ENCODE measurements around the gene SFXN5.

The SFXN5 gene

GRCh38 chr2:72937356-72937669, 134.2 kb downstream of the SFXN5 start:
- no peaks in the 10 kb centered on the region for H3K4me1 ChIP-seq (ENCODE audit: insufficient read depth, poor library complexity, severe bottlenecking)
- no peaks in the 10 kb centered on the region for H3K9me3 ChIP-seq (ENCODE audit: severe bottlenecking)
- peak; percentile 13; the same call in 2 of the 3 replicates for ATAC-seq (ENCODE audit: low read depth)
- no peaks in the 10 kb centered on the region for H3K36me3 ChIP-seq (ENCODE audit: low read depth)
- no peak for DNase-seq (ENCODE audit: low spot score)
- no peak for TF ChIP-seq CTCF (IDR thresholded peaks at IDR 0.05; ENCODE audit: poor library complexity, severe bottlenecking)
- no peaks in the 10 kb centered on the region for H3K27me3 ChIP-seq (ENCODE audit: insufficient read depth, poor library complexity, severe bottlenecking)
- H3K27ac ChIP-seq (ENCODE audit: poor library complexity, severe bottlenecking): no peak overlapping the region
- no peak overlapping the region for H3K4me3 ChIP-seq (ENCODE audit: severe bottlenecking)

GRCh38 chr2:72936660-72937355, 134.7 kb downstream of the SFXN5 start:
- Histone ChIP-seq H3K9me3 (ENCODE audit: severe bottlenecking) (no peaks in the 10 kb centered on the region), H3K27me3 (ENCODE audit: insufficient read depth, poor library complexity, severe bottlenecking) (no peaks in the 10 kb centered on the region), H3K27ac (ENCODE audit: poor library complexity, severe bottlenecking) (no peak overlapping the region), H3K4me3 (ENCODE audit: severe bottlenecking) (no peak overlapping the region), H3K4me1 (ENCODE audit: insufficient read depth, poor library complexity, severe bottlenecking) (no peaks in the 10 kb centered on the region), H3K36me3 (ENCODE audit: low read depth) (no peaks in the 10 kb centered on the region)
- no peak for ATAC-seq (ENCODE audit: low read depth)
- no peak for DNase-seq (ENCODE audit: low spot score)
- no peak for TF ChIP-seq CTCF (IDR thresholded peaks at IDR 0.05; ENCODE audit: poor library complexity, severe bottlenecking)

- ATAC-seq (ENCODE audit: low read depth): no peak
- Histone ChIP-seq H3K27me3 (ENCODE audit: insufficient read depth, poor library complexity, severe bottlenecking) (no peaks in the 10 kb centered on the region), H3K4me3 (ENCODE audit: severe bottlenecking) (no peak overlapping the region), H3K9me3 (ENCODE audit: severe bottlenecking) (no peaks in the 10 kb centered on the region), H3K36me3 (ENCODE audit: low read depth) (no peaks in the 10 kb centered on the region), H3K27ac (ENCODE audit: poor library complexity, severe bottlenecking) (no peak overlapping the region), H3K4me1 (ENCODE audit: insufficient read depth, poor library complexity, severe bottlenecking) (peaks cover 5% of the 10 kb centered on the region)
- TF ChIP-seq CTCF (IDR thresholded peaks at IDR 0.05; ENCODE audit: poor library complexity, severe bottlenecking): no peak
- DNase-seq (ENCODE audit: low spot score): no peak
Measured at GRCh38 chr2:72935611-72935957, 135.9 kb downstream of the SFXN5 start.

GRCh38 chr2:72934683-72935610, 136.6 kb downstream of the SFXN5 start:
- Histone ChIP-seq H3K27me3 (ENCODE audit: insufficient read depth, poor library complexity, severe bottlenecking) (no peaks in the 10 kb centered on the region), H3K36me3 (ENCODE audit: low read depth) (no peaks in the 10 kb centered on the region), H3K4me3 (ENCODE audit: severe bottlenecking) (no peak overlapping the region), H3K4me1 (ENCODE audit: insufficient read depth, poor library complexity, severe bottlenecking) (peaks cover 5% of the 10 kb centered on the region), H3K27ac (ENCODE audit: poor library complexity, severe bottlenecking) (no peak overlapping the region), H3K9me3 (ENCODE audit: severe bottlenecking) (no peaks in the 10 kb centered on the region)
- peak; percentile 65 for ATAC-seq (ENCODE audit: low read depth)
- DNase-seq (ENCODE audit: low spot score): no peak
- peak; percentile 13 for TF ChIP-seq CTCF (IDR thresholded peaks at IDR 0.05; ENCODE audit: poor library complexity, severe bottlenecking)
